GM12892 (cell line): Measurements from ENCODE around the gene TTC24.
A peak's percentile ranks its signal among the peaks of the same experiment; 100 is the strongest.
"Not testable (repeated sequence)": the region's sequence is repeated elsewhere in the genome, so short reads cannot be mapped to it uniquely, and the experiment has no call there.

ENCODE experiments used
- DNase-seq: peaks from one replicate; pipeline ENCODE4 v3.0.0; 2011; ENCODE audit not compliant: insufficient read length
- FAIRE-seq: peaks from 2 replicates; lab custom pipeline; 2011; peaks lifted over from hg19 to GRCh38; lab: Jason Lieb, UNC
- POLR2A ChIP-seq: IDR thresholded peaks from 2 replicates; pipeline ENCODE4 v1.6.1; 2011; ENCODE audit warnings: low read depth, low read length, control low read depth
- POLR2AphosphoS5 ChIP-seq: IDR thresholded peaks from 2 replicates; pipeline ENCODE4 v1.6.1; 2011; ENCODE audit warnings: low read depth, low read length, control low read depth
- TAF1 ChIP-seq: IDR thresholded peaks from 2 replicates; pipeline ENCODE4 v1.6.1; 2011; ENCODE audit warnings: low read depth, mild to moderate bottlenecking, control low read depth, low read length, borderline replicate concordance

The TTC24 gene

GRCh38 chr1:156577550-156577949 is 2.0 kb upstream of the TTC24 start:
- TF ChIP-seq POLR2AphosphoS5 (no peak), POLR2A (no peak), TAF1 (no peak)
- no peak for FAIRE-seq
- no peak for DNase-seq

- FAIRE-seq (no peak), DNase-seq (no peak)
- TF ChIP-seq POLR2AphosphoS5 (no peak), TAF1 (no peak), POLR2A (no peak)
These were observed 1.5 kb upstream of the TTC24 start for GRCh38 chr1:156578055-156578454.

- FAIRE-seq (peak; percentile 50), DNase-seq (peak; percentile 48)
- TF ChIP-seq POLR2A: no peak
- no peak for TF ChIP-seq TAF1
- no peak for TF ChIP-seq POLR2AphosphoS5
These were observed 2.3 kb downstream of the TTC24 start for GRCh38 chr1:156581661-156582387.

DNA sequence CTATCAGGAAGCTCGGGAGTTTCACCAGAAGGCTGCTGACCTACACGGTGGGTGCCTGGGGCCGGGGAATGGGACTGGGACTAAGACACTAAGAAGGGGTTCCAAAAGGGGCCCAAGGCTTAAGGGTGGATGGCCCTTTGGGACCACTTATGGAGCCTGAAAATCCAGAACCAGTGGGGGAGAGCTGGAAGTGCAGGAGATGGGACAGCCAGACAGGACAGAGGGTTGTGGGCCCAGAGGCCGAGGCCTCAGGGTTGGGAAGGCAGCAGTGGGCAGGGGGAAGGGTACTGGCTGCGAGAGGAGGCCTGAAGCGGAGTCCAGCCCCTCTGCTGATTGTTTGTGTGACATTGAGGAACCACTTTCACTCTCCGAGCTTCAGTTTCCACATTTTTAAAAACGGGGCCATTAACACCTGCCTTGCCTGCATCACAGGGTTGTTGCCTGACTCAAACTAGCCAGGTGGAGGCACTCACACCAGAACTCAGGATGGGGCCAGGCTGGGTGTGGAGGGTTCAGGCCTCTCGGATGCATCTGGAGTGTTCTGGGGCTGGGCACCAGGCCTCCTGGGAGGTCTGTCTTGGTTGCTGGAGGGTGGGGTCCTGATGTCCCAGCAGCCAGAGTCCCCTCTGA is 3.0 kb downstream of the TTC24 start:
- peak; percentile 71 for FAIRE-seq
- no peak for DNase-seq
- TF ChIP-seq TAF1: no peak
- TF ChIP-seq POLR2AphosphoS5: no peak
- TF ChIP-seq POLR2A: no peak

- FAIRE-seq: peak; percentile 84
- TF ChIP-seq POLR2AphosphoS5: no peak
- DNase-seq: peak; percentile 60
These were observed 4.5 kb downstream of the TTC24 start for GRCh38 chr1:156583821-156584622.

DNA sequence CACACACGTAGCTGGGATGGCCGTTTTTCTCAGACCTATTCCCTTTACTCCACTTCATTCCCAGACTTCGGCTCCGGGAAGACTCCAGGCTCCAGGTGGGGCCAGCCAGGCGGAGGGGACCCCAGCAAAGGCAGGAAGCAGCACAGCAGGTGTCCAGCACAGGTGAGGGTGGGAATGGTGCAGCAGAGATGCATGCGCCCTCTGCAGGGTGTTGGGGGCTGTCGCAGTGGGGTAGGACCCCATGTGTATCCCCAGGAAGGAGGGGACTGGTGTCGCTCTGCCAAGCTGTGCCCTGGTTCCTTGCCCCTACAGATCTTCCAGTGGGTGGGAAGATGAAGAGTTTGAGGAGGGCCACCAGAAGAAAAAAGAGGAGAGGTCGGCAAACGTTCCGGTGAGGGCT is 5.3 kb downstream of the TTC24 start:
- no peak for DNase-seq
- no peak for FAIRE-seq
- TF ChIP-seq TAF1: no peak
- TF ChIP-seq POLR2A: no peak
- no peak for TF ChIP-seq POLR2AphosphoS5

DNA sequence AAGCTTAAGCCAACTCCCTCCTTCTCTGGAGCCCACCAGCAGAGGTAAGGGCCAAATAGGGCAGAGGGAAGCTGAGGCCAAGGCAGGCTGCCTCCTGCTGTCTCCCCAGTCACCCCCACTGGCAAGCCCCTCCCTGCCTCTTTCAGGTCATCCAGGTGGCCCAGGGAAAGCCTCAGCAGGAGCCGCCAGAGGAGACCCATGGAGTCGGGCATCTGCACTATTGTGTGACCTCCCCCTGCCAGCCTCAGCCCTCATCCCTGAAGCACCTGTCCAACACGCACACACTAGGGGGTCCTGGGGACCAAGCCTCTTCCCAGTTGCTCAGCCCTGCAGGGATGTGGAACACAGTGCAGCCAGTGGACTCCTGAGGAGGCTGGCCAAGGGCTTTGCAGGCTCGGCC is 6.8 kb downstream of the TTC24 start:
- FAIRE-seq (no peak), DNase-seq (no peak)
- TF ChIP-seq POLR2AphosphoS5 (no peak), TAF1 (no peak), POLR2A (no peak)

GRCh38 chr1:156586892-156587477 is 7.5 kb downstream of the TTC24 start:
- TF ChIP-seq TAF1 (no peak), POLR2AphosphoS5 (no peak), POLR2A (no peak)
- FAIRE-seq (no peak), DNase-seq (no peak)

DNA sequence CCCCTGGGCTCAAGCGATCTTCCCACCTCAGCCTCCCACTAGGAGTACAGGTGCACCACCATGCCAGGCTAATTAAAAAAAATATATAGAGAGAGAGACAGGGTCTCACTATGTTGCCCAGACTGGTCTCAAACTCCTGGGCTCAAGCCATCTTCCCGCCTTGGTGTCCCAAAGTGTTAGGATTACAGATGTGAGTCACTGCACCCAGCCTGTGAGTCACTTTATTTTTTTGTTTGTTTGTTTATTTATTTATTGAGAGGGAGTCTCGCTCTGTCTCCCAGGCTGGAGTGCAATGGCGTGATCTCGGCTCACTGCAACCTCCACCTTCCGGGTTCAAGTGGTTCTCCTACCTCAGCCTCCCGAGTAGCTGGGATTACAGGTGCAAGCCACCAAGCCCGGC is 8.4 kb downstream of the TTC24 start:
- DNase-seq, FAIRE-seq: not testable (repeated sequence)

DNA sequence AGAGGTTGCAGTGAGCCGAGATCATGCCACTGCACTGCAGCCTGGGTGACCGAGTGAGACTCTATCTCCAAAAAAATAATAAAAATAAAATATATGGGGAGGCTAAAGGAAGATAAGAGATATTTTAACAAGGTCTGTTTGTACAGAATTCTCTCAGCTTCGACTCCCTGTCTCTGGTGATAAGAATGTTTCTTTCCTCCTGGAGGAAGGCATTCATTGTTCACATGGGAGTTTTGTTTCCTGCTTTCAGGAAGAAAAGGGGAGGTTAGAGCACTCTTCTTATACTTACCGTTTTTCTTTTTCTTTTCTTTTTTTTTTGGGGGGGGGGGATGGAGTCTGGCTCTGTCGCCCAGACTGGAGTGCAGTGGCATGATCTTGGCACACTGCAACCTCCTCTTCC is 10.0 kb downstream of the TTC24 start:
- FAIRE-seq: no peak
- no peak for TF ChIP-seq POLR2AphosphoS5
- no peak for TF ChIP-seq TAF1
- TF ChIP-seq POLR2A: no peak
- no peak for DNase-seq

- TF ChIP-seq TAF1: no peak
- no peak for DNase-seq
- FAIRE-seq: no peak
These were observed 11.0 kb downstream of the TTC24 start for GRCh38 chr1:156590326-156591180.
